Measurements from ENCODE around the gene TSHZ1.

Gene TSHZ1

DNA sequence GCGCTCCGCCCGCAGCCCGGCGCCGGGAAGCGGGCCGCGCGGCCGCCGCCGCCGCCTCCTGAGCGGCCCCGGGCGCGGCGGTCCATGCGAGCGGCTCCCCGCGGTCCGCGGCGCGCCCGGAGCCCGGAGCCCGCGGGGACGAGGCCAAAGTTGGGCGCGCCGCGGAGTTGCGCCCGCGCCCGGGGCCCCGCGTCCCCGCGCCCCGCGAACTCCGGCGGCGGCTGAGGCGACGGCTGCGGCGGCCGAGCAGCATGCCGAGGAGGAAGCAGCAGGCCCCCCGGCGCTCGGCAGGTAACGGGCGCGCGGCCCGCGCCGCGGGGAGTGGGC, 992 bp downstream of the TSHZ1 start:
- TF ChIP-seq, protein P1, sequence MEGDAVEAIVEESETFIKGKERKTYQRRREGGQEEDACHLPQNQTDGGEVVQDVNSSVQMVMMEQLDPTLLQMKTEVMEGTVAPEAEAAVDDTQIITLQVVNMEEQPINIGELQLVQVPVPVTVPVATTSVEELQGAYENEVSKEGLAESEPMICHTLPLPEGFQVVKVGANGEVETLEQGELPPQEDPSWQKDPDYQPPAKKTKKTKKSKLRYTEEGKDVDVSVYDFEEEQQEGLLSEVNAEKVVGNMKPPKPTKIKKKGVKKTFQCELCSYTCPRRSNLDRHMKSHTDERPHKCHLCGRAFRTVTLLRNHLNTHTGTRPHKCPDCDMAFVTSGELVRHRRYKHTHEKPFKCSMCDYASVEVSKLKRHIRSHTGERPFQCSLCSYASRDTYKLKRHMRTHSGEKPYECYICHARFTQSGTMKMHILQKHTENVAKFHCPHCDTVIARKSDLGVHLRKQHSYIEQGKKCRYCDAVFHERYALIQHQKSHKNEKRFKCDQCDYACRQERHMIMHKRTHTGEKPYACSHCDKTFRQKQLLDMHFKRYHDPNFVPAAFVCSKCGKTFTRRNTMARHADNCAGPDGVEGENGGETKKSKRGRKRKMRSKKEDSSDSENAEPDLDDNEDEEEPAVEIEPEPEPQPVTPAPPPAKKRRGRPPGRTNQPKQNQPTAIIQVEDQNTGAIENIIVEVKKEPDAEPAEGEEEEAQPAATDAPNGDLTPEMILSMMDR (IDR thresholded peaks at IDR 0.05; ENCODE audit: low read depth, low read length) = no peak
- TF ChIP-seq, protein P2, sequence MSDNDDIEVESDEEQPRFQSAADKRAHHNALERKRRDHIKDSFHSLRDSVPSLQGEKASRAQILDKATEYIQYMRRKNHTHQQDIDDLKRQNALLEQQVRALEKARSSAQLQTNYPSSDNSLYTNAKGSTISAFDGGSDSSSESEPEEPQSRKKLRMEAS (IDR thresholded peaks at IDR 0.05; ENCODE audit: low read depth, low read length) = no peak
- TF ChIP-seq POLR2A (IDR thresholded peaks at IDR 0.05; ENCODE audit: extremely low read depth, insufficient read length) (no peak), MYC (IDR thresholded peaks at IDR 0.05; ENCODE audit: low read depth, low read length) (no peak)
- DNase-seq (ENCODE audit: low read depth) = no peak
- H3K4me3 ChIP-seq (ENCODE audit: low read depth, low read length) = peak overlapping the region; percentile 61

DNA sequence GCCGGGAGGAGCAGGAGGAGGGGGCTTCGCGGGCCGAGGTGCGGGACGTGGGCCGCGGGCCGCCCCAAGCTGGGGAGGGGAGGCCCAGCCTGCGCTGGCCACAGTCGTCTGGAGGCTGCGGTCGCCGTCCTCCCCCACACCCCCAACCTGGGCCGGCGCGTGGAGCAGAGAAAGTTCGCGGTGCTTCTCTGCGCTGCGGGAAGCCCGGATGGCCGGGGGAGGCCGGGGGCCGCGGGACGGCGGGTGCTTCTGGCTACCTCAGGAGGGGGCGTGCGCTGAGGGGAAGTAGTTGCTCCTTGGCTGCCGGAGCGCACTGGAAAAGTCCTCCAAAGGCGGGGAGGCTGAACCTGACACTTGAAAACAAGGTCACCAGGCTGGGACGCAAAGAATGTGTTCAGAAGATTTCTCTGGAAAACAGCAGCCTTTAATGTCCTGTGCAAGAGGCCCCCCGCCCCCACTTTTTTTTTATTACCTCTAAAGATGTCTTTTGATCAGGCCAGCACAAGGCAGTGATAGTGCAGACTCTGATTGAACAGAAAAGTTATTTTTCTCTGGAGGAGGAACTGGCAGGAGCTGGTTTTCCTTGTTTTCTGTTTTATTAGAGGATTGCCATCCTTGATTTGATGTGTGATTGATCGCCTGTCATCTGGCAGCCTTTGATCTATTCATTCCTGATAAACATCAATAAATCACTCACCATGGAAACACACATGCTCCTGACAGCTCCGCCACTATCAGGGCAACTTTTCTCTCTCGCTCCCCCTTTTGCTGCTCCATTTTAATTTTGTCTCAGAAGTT, 1.6 kb downstream of the TSHZ1 start:
- TF ChIP-seq POLR2A (IDR thresholded peaks at IDR 0.05; ENCODE audit: extremely low read depth, insufficient read length) (no peak), MYC (IDR thresholded peaks at IDR 0.05; ENCODE audit: low read depth, low read length) (no peak)
- TF ChIP-seq, protein P1 (IDR thresholded peaks at IDR 0.05; ENCODE audit: low read depth, low read length) = no peak
- TF ChIP-seq, protein P2 (IDR thresholded peaks at IDR 0.05; ENCODE audit: low read depth, low read length) = no peak
- DNase-seq (ENCODE audit: low read depth) = peak; percentile 76
- peak overlapping the region; percentile 61 for H3K4me3 ChIP-seq (ENCODE audit: low read depth, low read length)

DNA sequence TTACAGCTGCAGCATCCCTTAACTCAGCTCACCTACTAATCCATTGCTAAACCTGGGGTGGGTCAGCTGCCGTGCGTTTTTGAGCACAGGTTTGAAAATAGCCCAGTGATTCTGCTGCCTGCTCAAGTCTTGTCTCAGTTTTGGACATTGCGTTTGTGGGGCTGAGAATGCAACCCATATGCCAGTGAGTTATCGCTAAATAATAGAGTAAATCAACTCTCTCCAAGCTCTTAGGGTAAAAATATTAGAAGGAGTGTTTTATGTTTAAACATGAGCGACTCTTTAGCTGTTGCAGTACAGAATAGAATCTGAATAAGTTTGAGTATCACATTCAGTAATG, 2.1 kb downstream of the TSHZ1 start:
- no peak for DNase-seq (ENCODE audit: low read depth)
- peak overlapping the region; percentile 61 for H3K4me3 ChIP-seq (ENCODE audit: low read depth, low read length)
- TF ChIP-seq POLR2A (IDR thresholded peaks at IDR 0.05; ENCODE audit: extremely low read depth, insufficient read length) (no peak), MYC (IDR thresholded peaks at IDR 0.05; ENCODE audit: low read depth, low read length) (no peak)
- TF ChIP-seq, protein P2 (IDR thresholded peaks at IDR 0.05; ENCODE audit: low read depth, low read length) = no peak

DNA sequence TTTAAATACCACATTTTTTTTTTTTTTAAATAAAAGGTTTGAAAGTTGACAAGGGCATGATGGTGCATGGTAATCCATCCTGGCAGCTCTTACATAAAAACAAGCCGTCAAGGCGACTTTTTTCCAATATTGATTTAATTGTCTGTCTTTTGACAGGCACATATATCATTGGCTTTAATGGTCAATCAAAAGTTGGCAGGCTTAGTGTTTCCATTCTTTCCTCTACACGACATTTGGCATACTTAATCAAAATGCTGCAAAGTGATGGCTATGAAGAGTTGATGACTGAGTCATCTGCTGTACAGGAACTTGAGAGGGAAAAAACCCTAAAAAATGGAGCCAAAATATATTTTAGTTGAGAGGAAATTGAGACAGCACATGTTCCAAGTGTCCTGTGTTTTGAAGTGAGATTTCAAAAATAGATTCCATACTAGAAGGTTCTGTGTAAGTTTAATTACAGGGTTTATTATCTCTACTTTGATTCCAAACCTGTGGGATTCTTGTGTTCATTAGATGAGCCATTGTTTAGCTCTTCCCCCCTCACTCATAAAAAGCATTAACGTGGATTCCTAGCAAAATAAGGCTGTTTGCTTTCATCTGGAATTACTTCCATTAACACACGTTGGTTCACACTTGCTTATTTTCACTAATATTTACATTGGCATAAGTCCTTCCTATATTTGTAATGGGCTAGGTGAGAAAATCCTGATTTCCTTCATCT, 3.2 kb downstream of the TSHZ1 start:
- TF ChIP-seq, protein P2 (IDR thresholded peaks at IDR 0.05; ENCODE audit: low read depth, low read length) = no peak
- TF ChIP-seq POLR2A (IDR thresholded peaks at IDR 0.05; ENCODE audit: extremely low read depth, insufficient read length) (no peak), MYC (IDR thresholded peaks at IDR 0.05; ENCODE audit: low read depth, low read length) (no peak)
- TF ChIP-seq, protein P1 (IDR thresholded peaks at IDR 0.05; ENCODE audit: low read depth, low read length) = no peak
- DNase-seq (ENCODE audit: low read depth) = no peak
- no peak overlapping the region for H3K4me3 ChIP-seq (ENCODE audit: low read depth, low read length)

DNA sequence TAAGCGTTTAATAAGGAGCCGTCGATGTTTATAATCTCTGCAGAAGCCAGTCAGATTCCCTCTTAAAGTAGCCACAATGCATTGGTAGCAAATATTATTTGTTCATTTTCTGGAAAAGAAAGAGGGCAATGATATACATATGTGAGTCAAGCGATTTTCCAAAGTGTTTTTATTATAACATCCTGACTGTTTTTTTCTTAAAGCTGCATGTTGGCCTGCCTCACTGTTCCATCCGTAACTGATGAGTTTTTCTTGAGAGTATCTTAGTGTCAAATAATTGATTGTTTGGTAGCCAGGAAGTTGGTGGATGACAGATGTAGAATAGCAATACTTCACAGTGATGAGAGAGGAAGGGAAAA, 3.7 kb downstream of the TSHZ1 start:
- TF ChIP-seq POLR2A (IDR thresholded peaks at IDR 0.05; ENCODE audit: extremely low read depth, insufficient read length) (no peak), MYC (IDR thresholded peaks at IDR 0.05; ENCODE audit: low read depth, low read length) (no peak)
- TF ChIP-seq, protein P1 (IDR thresholded peaks at IDR 0.05; ENCODE audit: low read depth, low read length) = no peak
- TF ChIP-seq, protein P2 (IDR thresholded peaks at IDR 0.05; ENCODE audit: low read depth, low read length) = no peak
- no peak overlapping the region for H3K4me3 ChIP-seq (ENCODE audit: low read depth, low read length)
- DNase-seq (ENCODE audit: low read depth) = no peak
